A172 (cell line): ENCODE results near the gene FETUB. TPM values are rescaled to one million over a fixed set of nuclear protein-coding genes. Genes with fewer than 3 reads are reported as not detected.

ENCODE experiments used
- DNase-seq: peaks from one replicate; pipeline ENCODE4 v3.0.0-alpha.2; 2015; ENCODE audit warnings: low spot score
- total RNA-seq: library from RNA; depleted of rRNA; stranded (reverse); fragments of >200 nt; shearing (Covaris generic); gene quantifications from 2 replicates; pipeline ENCODE4 v1.2.3, GENCODE V29; 2014

The FETUB gene
- total RNA-seq, 1 experiment from 2014 or later: 0.45 TPM

DNA sequence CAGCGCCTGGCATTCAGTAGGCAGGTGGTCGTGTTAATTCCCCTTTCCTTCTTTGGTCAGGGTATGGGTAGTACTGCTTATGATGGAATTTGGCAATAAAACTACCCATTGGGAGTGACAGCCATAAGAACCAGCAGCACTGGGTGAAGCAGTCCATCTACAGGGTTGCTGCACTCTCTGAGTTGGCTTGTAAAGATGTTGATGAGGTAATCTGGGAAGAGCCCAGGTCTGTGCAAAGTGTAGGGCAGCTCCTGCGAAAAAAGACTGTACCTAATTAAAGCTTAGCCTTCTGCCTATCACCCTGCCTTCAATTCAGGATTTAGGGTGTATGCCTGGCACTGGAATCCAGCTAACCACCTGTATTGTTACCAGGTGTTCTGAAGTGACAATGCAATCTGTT lies 4.7 kb upstream of the FETUB start:
- DNase-seq: no peak

DNA sequence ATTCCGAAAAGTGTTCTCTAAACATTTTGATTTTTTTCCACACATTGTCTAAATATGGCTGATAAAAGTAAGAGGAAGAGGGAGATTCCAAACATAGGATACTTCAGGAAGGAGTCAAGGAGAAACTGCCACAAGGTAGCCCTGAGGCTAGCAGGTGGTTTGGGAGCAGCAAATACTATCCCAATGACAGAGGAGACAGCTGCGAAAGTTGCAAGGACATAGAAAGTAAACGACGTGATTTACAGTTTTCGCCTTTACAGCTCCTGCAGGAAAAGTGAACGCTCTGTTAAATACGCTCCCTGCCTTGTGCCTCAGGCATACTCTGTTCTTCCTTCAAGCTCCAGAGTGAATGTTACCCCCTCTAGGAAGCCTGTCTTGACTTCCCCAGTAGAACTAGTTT lies 3.7 kb upstream of the FETUB start:
- no peak for DNase-seq

DNA sequence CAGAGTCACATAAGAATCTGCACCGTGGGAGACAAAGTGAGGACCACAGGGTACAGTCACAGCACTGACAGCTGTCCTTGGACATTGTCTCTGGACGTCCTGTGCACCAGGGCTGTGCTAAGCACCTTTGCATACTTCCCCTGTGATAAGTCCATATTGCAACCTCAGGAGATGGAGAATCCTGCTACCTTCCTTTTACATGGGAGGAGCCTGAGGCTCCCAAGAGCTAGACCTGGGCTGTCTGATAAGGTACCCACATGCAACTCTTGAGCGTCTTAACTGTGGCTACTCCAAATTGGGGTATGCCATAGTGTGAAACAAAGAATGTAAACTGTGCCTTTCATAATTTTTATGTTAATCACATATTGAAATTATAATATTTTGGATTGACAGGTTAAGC lies 2.5 kb upstream of the FETUB start:
- no peak for DNase-seq

DNA sequence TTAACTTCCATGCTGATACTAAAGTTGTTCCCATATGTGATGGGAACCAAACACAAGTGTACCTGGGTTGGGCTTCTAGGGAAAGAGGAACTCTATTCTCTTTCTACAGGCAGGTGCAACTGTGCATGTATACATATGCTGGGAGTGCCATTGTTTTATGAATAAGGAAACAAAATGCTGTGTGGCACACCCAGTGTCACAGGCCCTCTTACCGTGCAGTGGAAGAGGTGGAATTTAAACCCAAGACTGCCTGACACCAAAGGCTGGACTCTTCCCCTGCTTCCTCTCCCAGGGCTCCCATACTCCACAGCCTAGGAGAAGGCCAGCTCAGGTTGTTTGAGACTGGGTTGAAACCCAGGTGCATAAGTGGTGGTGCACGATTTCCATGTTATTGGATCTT lies 1.9 kb upstream of the FETUB start:
- no peak for DNase-seq

DNA sequence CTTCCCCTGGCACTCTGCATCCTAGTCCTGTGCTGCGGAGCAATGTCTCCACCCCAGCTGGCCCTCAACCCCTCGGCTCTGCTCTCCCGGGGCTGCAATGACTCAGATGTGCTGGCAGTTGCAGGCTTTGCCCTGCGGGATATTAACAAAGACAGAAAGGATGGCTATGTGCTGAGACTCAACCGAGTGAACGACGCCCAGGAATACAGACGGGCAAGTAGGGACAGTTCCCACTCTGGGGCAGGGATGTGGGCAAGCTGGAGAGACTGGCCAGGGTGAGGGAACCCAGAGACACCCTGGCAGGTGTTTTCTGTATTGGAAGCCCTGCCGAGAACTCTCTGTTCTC lies 247 bp downstream of the FETUB start:
- DNase-seq: peak; percentile 72

DNA sequence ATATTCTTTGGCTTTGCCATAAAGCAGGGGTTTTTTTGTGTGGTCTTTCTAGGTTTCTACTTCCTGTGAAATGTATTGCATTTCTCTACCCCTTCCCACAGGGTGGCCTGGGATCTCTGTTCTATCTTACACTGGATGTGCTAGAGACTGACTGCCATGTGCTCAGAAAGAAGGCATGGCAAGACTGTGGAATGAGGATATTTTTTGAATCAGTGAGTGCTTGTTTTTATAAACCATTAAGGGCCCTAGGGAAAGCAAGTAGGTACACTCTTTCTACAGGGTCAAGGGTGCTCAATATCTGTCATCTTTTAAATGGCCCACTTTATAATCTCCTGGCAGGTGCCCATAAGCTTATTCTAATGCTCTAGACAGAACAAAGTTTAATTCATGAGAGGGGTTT lies 730 bp downstream of the FETUB start:
- DNase-seq: no peak

DNA sequence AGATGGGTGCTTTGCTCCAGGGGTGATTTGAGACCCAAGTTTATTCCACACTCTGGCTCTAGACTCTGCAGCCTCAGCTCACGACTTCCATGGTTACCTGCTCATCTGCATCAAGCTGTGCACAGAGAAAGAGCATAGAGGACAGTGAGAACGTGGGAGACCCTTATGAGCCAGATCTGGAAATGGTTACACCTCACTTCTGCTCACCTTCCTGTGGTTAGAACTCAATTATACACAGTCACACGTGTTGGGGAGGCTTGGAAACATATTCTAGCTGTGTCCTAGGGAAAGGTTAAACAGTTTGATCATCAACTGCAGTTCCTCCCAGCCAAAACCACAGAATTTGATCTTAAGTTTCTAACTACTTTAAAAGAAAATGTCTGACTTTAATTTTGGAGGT lies 1.8 kb downstream of the FETUB start:
- no peak for DNase-seq

DNA sequence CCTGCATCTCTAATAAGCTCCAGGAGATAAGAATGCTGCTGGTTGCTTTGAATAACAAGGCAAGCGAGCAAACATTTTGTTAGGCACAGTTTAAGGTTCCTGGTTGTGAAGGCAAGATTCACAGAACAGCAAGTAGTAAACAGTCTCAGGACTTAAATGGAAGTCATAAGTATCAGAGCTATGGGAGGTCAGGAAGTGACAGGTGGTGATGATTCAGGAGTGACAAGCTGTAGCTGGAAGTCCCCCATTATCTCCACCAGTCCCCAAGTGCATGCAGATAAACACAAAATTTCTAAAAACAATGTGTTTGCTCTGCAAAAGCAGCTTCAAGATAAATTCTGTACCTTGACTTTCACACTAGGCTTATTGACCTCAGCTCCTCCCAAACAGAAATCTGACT lies 3.3 kb downstream of the FETUB start:
- DNase-seq: peak; percentile 31

DNA sequence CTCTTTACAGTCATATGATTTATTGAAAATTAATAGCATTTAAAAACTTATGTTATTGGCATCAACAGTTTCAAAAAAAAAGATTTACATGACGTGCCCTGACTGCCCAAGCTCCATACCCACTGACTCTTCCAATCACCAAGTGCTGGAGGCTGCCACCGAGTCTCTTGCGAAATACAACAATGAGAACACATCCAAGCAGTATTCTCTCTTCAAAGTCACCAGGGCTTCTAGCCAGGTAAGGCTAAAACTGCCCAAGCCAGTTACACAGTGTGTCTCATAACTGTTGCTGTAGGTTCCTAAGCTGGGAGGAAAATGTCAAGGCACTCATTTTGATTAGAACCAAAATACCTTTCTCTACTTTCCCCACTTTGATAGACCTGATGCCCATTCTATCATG lies 4.5 kb downstream of the FETUB start:
- DNase-seq: no peak

DNA sequence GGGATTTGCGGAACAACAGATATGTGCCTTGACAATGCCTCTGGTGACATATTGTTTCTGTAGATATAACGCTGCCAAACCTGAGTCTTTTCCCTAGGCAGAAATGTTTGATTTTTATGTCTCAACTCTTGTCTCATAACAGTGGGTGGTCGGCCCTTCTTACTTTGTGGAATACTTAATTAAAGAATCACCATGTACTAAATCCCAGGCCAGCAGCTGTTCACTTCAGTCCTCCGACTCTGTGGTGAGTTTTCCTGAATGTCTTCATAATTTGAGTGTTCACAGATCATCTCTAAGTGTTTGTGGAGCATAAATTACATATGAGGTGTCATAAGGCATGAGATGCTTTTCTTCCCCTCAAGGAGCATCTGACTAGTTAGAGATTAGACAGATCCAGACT lies 5.9 kb downstream of the FETUB start:
- DNase-seq: no peak

DNA sequence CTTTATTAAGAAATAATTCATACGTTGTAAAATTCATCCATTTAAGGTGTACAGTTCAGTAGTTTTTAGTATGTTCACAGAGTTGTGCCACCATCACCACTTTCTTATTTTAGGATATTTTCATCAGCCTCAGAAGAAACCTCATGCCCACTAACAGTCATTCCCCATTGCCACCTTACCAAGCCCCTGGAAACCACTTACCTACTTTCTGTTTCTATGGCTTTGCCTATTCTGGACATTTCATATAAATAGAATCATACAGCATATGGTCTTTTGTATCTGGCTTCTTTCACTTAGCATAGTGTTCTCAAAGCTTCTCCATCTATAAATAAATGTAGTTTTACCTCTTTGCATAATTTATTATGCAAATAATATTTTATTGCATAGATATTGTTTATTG lies 6.6 kb downstream of the FETUB start:
- DNase-seq: no peak

DNA sequence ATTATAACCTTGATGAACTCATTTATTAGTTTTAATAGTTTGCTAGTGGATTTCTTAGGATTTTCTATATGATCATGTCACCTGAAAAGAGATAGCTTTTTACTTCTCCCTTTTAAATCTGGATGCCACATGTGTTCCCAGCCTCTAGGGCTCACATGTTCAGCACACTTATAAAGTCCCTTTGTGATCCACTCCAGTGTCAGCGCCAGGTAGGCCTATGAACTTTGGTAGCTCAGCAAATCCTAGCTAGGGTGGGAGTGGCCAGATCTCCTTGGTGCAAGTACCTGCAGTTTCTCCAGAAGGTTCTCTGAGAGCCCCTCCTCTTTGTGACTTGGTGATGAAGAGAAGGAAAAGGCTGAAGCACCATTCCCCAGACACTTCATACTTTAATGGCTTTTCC lies 8.7 kb downstream of the FETUB start:
- DNase-seq: no peak

DNA sequence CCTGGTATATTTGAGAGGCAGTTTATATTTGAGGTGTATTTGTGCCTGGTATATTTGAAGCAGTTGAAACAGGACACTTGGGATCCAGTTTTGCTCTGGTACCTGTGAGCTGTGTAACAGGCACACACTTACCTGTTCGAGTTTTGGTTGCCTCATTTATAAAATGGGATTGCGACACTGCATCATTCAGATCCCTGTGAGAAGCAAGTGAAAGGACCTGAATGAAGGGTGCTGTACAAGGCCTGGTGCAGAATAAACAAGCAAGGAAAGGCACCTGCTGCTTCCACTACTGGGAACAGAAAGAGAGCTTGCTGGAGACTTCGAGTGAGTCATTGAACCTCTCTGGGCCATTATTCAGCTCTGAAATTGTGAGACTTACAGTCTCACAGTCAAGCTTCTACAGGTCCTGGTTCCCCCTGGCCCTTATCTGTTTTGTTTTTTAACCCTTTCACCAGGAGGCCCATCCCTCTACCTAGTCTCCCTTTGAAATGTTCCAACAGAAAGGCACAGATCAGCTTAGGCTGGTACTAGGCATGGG lies 11.5 kb downstream of the FETUB start:
- DNase-seq: no peak

DNA sequence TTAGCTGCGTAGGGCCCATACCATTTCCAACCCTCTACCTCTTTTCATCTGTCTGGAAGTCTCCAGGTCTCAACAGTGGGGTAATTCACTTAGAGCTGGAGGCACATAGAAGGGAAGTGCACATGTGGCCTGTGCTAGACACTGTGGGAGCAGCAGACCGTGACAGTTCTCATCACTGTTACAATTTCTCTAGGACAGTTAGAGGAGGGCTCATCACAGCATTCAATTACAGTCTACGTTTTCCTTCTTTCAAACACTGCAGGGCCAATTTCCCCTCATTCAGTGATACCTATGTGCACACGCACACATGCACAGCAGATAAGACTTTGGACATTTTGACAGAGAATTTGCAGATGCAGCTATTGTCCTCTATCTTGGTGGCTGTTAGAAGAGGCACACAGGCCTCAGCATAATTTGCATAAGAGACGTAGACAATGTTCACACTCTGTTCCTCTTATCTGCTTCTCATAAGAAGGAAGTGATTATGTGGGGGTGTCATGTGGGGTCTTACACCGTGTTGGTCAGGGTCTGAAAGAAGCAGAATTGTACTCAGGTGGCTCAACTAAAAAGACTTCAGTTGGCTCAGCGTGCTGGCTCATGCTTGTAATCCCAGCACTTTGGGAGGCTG lies 13.0 kb downstream of the FETUB start:
- no peak for DNase-seq

DNA sequence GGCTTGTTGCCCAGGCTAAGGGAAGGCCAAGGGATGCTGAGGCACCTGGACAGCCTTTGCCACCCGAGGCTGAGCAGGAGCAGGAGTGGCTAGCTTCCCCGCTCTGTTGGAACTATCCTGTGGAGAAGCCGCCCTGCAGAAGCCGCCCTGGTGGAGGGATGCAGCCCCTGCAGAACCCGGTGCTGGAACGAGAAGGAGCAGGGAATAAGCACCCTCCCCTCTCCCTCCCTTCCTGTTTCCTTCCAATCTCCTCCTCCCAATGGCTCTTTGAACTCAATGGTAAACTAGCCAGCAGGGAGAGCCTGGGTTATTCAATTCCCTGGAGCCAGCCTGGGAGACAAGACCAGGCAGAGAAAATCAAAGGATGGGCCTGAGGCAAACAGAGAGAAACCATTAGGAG lies 13.8 kb downstream of the FETUB start:
- DNase-seq: no peak

DNA sequence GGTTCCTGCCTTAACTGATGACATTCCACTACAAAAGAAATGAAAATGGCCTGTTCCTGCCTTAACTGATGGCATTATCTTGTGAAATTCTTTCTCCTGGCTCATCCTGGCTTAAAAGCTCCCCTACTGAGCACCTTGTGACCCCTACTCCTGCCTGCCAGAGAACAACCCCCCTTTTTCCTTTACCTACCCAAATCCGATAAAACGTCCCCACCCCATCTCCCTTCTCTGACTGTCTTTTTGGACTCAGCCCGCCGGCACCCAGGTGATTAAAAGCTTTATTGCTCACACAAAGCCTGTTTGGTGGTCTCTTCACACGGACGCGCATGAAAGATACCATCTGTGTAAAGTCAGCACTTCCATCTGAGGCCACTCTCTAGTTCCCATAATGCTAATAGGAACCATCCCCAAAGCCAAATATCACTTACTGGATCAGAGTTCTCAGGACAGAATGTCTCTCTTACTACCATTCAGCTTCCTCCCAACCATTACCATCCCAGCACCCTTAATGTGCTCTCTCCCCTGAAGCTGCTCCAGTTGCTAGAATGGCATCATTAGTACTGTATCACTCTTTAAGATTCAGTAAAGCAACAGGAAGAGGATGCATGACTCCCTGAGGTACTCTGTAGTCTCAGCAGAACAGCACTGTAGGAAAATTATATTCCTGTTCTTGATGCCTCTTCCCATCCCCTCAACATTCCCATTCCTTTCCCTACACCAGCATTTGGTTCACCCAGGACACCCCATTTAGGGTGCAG lies 23.3 kb downstream of the FETUB start:
- no peak for DNase-seq

DNA sequence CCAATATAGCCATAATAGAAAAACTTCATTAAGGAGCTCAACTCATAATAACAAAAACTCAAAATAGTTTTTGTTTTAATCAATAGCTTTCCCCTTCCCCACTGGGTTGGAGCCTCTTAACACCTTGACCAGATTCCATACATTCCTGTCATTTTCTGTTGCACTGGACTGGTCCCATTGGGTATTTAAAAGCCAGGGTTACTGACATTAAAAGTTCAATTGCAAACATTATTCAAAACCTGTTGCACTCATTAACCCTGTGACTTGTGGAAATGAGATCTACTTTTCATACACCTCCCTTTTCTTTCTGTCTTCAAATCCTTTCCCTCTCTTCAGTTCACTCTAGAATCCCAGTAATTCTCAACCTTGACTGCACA lies 23.9 kb downstream of the FETUB start:
- no peak for DNase-seq

DNA sequence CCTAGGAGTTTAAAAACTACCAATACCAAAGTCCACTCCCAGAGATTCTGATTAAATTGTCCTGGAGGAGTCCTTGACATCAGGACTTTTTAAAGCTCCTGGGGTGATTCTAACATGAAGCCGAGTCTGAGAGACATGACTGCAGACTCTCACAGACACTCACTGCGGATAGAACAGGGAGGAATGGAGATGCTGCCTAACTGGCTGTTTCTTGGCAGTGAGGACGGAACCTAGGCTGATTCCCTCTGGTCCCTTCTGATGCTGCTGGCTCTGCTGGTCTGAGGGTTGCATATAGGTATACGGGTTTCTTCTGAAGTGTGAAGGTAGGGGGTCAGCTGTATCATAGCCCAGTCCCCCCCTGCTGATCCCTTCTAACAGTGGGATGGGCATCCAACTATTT lies 24.3 kb downstream of the FETUB start:
- no peak for DNase-seq

DNA sequence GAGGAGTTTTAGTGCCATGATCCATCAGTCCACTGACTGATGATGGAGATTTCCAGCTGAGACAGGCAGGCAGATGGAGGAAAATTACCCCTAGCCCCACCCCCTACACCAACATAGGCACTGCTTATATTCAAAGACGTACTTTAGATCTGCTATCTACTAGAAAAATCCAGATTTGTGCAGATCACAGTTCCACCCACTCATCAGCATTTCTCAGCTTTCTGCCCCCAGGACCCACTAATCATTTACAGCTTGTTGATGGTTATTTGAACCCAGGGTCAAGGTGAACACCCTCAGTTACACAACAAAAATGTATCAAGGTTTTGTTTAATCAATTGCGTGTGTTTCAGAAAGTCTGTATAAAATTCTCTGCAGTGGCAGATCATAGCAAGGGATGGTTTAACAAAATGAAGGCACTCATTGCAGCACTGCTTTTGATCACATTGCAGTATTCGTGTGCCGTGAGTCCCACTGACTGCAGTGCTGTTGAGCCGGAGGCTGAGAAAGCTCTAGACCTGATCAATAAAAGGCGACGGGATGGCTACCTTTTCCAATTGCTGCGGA lies 25.5 kb downstream of the FETUB start, which contains the start of gene HRG:
TSS of gene HRG (plus strand) at position 390 of the 564 bp plus-strand sequence. CDS start at position 408, 18 bp downstream.
- no peak for DNase-seq

DNA sequence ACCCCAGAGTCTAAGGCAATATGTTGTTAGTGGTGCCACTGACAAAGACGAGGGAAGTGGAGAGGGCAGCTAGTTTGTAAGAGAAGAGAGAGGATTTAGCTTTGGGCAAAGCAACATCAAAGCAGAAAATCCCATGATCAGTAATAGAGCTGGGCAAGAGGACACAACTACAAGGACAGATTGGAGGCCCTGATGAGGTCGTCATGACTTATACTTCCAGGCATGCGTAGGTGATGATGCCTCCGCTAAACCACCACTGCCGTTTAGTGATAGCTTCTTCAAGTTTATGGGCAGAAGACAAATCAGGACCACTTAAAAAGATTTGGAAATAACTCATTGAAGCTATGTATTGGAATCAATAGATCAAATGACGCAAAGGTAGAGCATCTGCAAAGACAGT lies 28.2 kb downstream of the FETUB start:
- DNase-seq: no peak

DNA sequence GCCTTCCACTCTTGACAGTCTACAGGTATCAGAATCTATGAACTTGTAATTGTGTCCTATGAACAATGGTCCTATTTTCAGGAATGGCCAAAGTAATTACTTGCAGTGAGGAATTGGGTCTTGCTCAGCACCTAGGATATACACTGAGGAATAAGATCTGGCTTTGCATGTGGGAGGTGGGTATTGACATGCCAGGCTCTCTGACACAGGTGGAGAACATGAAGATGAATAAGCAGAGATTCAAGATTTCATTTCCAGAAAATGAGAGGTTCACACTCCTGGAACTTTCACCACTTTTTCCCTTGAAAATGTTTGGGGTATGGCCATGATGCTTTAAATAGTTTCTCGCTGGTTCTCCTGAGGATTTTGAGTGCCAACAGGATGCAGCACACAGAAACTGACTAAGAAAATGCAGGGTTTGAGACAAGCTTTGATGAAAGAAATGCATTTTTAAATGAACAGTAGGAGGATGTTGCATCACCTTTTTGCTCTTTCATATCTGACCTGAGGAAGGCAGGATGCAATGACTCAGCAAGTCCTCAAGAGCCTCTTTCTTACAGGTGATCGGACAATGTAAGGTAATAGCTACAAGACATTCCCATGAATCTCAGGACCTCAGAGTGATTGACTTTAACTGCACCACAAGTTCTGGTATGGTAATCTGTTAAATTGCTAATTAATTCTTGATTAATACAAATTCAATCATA lies 29.3 kb downstream of the FETUB start:
- no peak for DNase-seq

DNA sequence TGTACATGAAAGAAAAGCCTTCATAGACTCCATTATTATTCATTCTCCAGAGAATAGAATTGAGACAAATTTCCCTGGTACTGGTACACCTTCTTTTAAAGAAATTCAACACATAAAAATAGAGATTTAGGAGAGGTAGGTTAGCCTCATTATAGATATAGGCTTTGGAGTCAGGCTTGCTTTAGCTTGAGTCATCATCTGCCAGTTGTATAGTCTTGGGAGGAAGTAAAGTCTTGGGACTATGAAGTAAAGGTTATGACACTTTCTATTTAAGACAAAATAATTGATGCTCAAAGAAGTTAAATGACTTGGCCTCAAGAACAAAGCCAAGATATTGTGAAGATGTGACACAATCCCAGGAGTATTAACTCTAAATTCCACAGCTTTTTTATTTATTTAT lies 30.0 kb downstream of the FETUB start:
- DNase-seq: no peak

DNA sequence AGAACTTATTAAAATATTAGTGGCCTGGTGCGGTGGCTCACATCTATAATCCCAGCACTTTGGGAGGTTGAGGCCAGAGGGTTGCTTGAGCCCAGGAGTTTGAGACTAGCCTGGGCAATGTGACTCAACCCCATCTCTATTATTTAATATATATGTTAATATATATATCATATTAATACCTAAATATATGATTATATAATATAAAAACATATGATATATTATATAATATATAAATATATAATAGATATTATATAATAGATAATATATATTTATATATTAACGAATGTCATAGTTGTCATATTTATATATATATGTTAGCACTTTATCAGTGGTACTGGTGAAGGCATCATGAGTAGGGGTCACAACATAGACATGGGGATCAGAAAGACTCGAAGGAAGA lies 30.9 kb downstream of the FETUB start:
- DNase-seq: no peak
